Measurements from ENCODE around the gene TFDP1. TPM values are rescaled to one million over a fixed set of nuclear protein-coding genes. Genes with fewer than 3 reads are reported as not detected.

Gene TFDP1
- polyA plus RNA-seq, 3 donors: 30.3 to 54.0 (median 37.6) TPM

- 87% methylated on average over 16 of the region's 22 CpGs for WGBS (ENCODE audit: insufficient coverage)
- H3K27me3 Mint-ChIP-seq (ENCODE audit: low read depth in 3 of 3): no peaks in the 10 kb centered on the region
- no peaks in the 10 kb centered on the region for H3K9me3 ChIP-seq (replicated peaks in 1 of 2; ENCODE audit: control insufficient read depth in 1 of 2, insufficient read depth in 1 of 2, low read length in 2 of 2)
- no peak for TF ChIP-seq CTCF (IDR thresholded peaks at IDR 0.05)
- no peak overlapping the region for H3K9ac ChIP-seq (ENCODE audit: insufficient read depth, low read length, poor library complexity, severe bottlenecking)
- H3K36me3 ChIP-seq (replicated peaks in 1 of 2; ENCODE audit: control insufficient read depth in 1 of 2, insufficient read depth in 2 of 2, low read length in 2 of 2): peaks cover 22 to 40% of the 10 kb centered on the region in 2 donors
- H3K4me1 Mint-ChIP-seq: peaks cover 44% of the 10 kb centered on the region
- H3K4me1 ChIP-seq (ENCODE audit: control insufficient read depth in 1 of 2, insufficient read depth in 2 of 2, low read length in 2 of 2): peaks cover 28 to 34% of the 10 kb centered on the region in 2 donors
- intact Hi-C loops (cut with micrococcal nuclease): no loop called here
- no peak overlapping the region for H3K4me2 ChIP-seq (replicated peaks; ENCODE audit: extremely low read depth, low read length, poor library complexity, severe bottlenecking)
- no peak overlapping the region for H3K4me3 Mint-ChIP-seq
- peaks cover 30 to 46% of the 10 kb centered on the region in 2 donors for H3K36me3 Mint-ChIP-seq
- H3K4me3 ChIP-seq (replicated peaks in 1 of 3; ENCODE audit: low read depth in 2 of 3, low read length in 3 of 3): no peak overlapping the region
- no peaks in the 10 kb centered on the region for H3K27me3 ChIP-seq (ENCODE audit: control insufficient read depth in 2 of 2, insufficient read depth in 2 of 2, low read length in 2 of 2)
- H3K9me3 Mint-ChIP-seq: peaks cover 0 to 6% (median 0%) of the 10 kb centered on the region in 7 donors
- no peaks in the 10 kb centered on the region for H4K20me1 ChIP-seq (ENCODE audit: insufficient read depth, low read length)
- no peak overlapping the region for H2AFZ ChIP-seq (ENCODE audit: insufficient read depth, low read depth, low read length, poor library complexity, severe bottlenecking)
- H3K27ac ChIP-seq (ENCODE audit: low read depth in 1 of 2, low read length in 2 of 2): peak overlapping the region; percentile 83 to 90
- peak overlapping the region; percentile 78 to 98 (median 96) for H3K27ac Mint-ChIP-seq
- H3K79me2 ChIP-seq (ENCODE audit: insufficient read depth, low read length): peaks cover 97% of the 10 kb centered on the region
- DNase-seq: no peak
These were observed 24.5 kb downstream of the TFDP1 start for GRCh38 chr13:113608967-113609533.

- Histone ChIP-seq H3K9me3 (replicated peaks in 1 of 2; ENCODE audit: control insufficient read depth in 1 of 2, insufficient read depth in 1 of 2, low read length in 2 of 2) (no peaks in the 10 kb centered on the region), H3K4me3 (replicated peaks in 1 of 3; ENCODE audit: low read depth in 2 of 3, low read length in 3 of 3) (no peak overlapping the region), H2AFZ (ENCODE audit: insufficient read depth, low read depth, low read length, poor library complexity, severe bottlenecking) (no peak overlapping the region), H3K27me3 (ENCODE audit: control insufficient read depth in 2 of 2, insufficient read depth in 2 of 2, low read length in 2 of 2) (no peaks in the 10 kb centered on the region), H3K27ac (ENCODE audit: low read depth in 1 of 2, low read length in 2 of 2) (peak overlapping the region in 1 of 2 donors; percentile 83), H4K20me1 (ENCODE audit: insufficient read depth, low read length) (no peaks in the 10 kb centered on the region), H3K79me2 (ENCODE audit: insufficient read depth, low read length) (peaks cover 97% of the 10 kb centered on the region), H3K4me1 (ENCODE audit: control insufficient read depth in 1 of 2, insufficient read depth in 2 of 2, low read length in 2 of 2) (peaks cover 33 to 40% of the 10 kb centered on the region in 2 donors), H3K9ac (ENCODE audit: insufficient read depth, low read length, poor library complexity, severe bottlenecking) (no peak overlapping the region), H3K36me3 (replicated peaks in 1 of 2; ENCODE audit: control insufficient read depth in 1 of 2, insufficient read depth in 2 of 2, low read length in 2 of 2) (peaks cover 22 to 40% of the 10 kb centered on the region in 2 donors), H3K4me2 (replicated peaks; ENCODE audit: extremely low read depth, low read length, poor library complexity, severe bottlenecking) (no peak overlapping the region)
- TF ChIP-seq CTCF (IDR thresholded peaks at IDR 0.05): no peak
- intact Hi-C loops (cut with micrococcal nuclease): no loop called here
- H3K27me3 Mint-ChIP-seq (ENCODE audit: low read depth in 3 of 3): no peaks in the 10 kb centered on the region
- H3K4me1 Mint-ChIP-seq: peaks cover 42% of the 10 kb centered on the region
- peaks cover 0 to 6% (median 0%) of the 10 kb centered on the region in 7 donors for H3K9me3 Mint-ChIP-seq
- WGBS (ENCODE audit: insufficient coverage): 97% methylated on average over 11 of the region's 13 CpGs
- peak overlapping the region; percentile 24 to 98 (median 66) for H3K27ac Mint-ChIP-seq
- no peak overlapping the region for H3K4me3 Mint-ChIP-seq
- DNase-seq: no peak
- H3K36me3 Mint-ChIP-seq: peaks cover 28 to 46% of the 10 kb centered on the region in 2 donors
These were observed 25.1 kb downstream of the TFDP1 start for GRCh38 chr13:113609616-113610015.

Data from CD14-positive monocyte (primary cell).